ENCODE data around the gene TCEAL1.

Gene TCEAL1

GRCh38 chrX:103614999-103615398 is 13.8 kb upstream of the TCEAL1 start:
- DNase-seq (ENCODE audit: low read depth in 1 of 2, low spot score in 1 of 2): no peak
- Histone ChIP-seq H3K4me3 (replicated peaks; ENCODE audit: insufficient read depth, low read length) (no peak overlapping the region), H3K27me3 (ENCODE audit: insufficient read depth, poor library complexity, severe bottlenecking) (no peaks in the 10 kb centered on the region), H3K27ac (replicated peaks) (no peak overlapping the region)
- TF ChIP-seq GABPA (IDR thresholded peaks at IDR 0.05; ENCODE audit: low read depth) (no peak), CTCF (IDR thresholded peaks at IDR 0.05; ENCODE audit: insufficient read depth, low read length) (no peak), REST (IDR thresholded peaks at IDR 0.05; ENCODE audit: insufficient replicate concordance, low read depth) (no peak), SPI1 (IDR thresholded peaks at IDR 0.05; ENCODE audit: borderline replicate concordance, low read depth) (no peak), POLR2AphosphoS5 (IDR thresholded peaks at IDR 0.05; ENCODE audit: low read depth) (no peak)

GRCh38 chrX:103615781-103616371 is 12.9 kb upstream of the TCEAL1 start:
- TF ChIP-seq POLR2AphosphoS5 (IDR thresholded peaks at IDR 0.05; ENCODE audit: low read depth) (no peak), SPI1 (IDR thresholded peaks at IDR 0.05; ENCODE audit: borderline replicate concordance, low read depth) (no peak), REST (IDR thresholded peaks at IDR 0.05; ENCODE audit: insufficient replicate concordance, low read depth) (no peak), CTCF (IDR thresholded peaks at IDR 0.05; ENCODE audit: insufficient read depth, low read length) (no peak), GABPA (IDR thresholded peaks at IDR 0.05; ENCODE audit: low read depth) (no peak)
- Histone ChIP-seq H3K27ac (replicated peaks) (no peak overlapping the region), H3K27me3 (ENCODE audit: insufficient read depth, poor library complexity, severe bottlenecking) (no peaks in the 10 kb centered on the region), H3K4me3 (replicated peaks; ENCODE audit: insufficient read depth, low read length) (no peak overlapping the region)
- no peak for DNase-seq (ENCODE audit: low read depth in 1 of 2, low spot score in 1 of 2)

DNA sequence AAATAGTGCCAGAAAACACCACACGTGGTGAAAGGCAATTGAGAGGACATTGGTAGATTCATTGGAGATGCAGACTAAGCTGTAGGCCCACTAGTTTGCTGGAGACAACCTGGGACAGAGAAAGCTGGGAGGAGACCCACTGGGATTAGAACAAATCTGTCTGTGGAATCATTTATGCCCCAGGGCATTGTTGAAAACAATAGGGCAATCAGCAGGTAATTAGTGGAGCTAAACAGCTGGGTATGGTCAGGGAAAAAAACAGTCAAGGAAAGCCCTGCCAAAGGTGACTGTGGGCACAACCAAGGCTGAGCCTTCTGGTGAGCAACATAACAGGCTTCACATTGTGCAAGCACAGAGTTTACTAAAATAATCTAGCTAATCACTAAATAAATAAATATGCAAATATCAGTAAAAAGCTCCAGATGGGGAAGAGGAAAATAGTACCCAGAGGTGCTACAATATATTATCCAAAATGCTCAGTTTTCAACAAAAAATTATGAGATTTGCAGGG is 12.0 kb upstream of the TCEAL1 start:
- no peak for TF ChIP-seq SPI1 (IDR thresholded peaks at IDR 0.05; ENCODE audit: borderline replicate concordance, low read depth)
- no peak for TF ChIP-seq GABPA (IDR thresholded peaks at IDR 0.05; ENCODE audit: low read depth)
- TF ChIP-seq REST (IDR thresholded peaks at IDR 0.05; ENCODE audit: insufficient replicate concordance, low read depth): no peak
- no peak for TF ChIP-seq CTCF (IDR thresholded peaks at IDR 0.05; ENCODE audit: insufficient read depth, low read length)
- TF ChIP-seq POLR2AphosphoS5 (IDR thresholded peaks at IDR 0.05; ENCODE audit: low read depth): no peak
- DNase-seq (ENCODE audit: low read depth in 1 of 2, low spot score in 1 of 2): no peak
- Histone ChIP-seq H3K27me3 (ENCODE audit: insufficient read depth, poor library complexity, severe bottlenecking) (no peaks in the 10 kb centered on the region), H3K4me3 (replicated peaks; ENCODE audit: insufficient read depth, low read length) (no peak overlapping the region), H3K27ac (replicated peaks) (no peak overlapping the region)

All from HL-60 (cell line).